Activated CD4-positive, alpha-beta T cell treated with anti-CD3 and anti-CD28 coated beads for 48 hours (primary cell): Measurements from ENCODE around the gene ZNF276.
"Not testable (repeated sequence)": the region's sequence is repeated elsewhere in the genome, so short reads cannot be mapped to it uniquely, and the experiment has no call there.

Experiments
- DNase-seq: peaks from one replicate; pipeline ENCODE4 v3.0.0-alpha.2; 2020

ZNF276 gene

DNA sequence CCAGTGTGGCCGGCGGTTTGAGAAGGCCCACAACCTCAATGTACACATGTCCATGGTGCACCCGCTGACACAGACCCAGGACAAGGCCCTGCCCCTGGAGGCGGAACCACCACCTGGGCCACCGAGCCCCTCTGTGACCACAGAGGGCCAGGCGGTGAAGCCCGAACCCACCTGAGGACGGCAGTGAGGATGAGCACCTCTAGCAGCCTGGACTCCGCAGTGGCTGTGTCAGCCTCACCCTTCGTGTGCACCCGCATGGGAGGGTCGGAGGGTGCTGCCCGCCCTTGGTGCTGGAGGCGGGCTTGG, 16.7 kb downstream of the ZNF276 start:
- no peak for DNase-seq

- DNase-seq: no peak
Measured at GRCh38 chr16:89738538-89739317, 17.4 kb downstream of the ZNF276 start.

GRCh38 chr16:89739383-89739782, 18.0 kb downstream of the ZNF276 start:
- DNase-seq: no peak

GRCh38 chr16:89741342-89742014, 20.1 kb downstream of the ZNF276 start:
- DNase-seq: no peak

GRCh38 chr16:89742948-89743347, 21.6 kb downstream of the ZNF276 start:
- no peak for DNase-seq

GRCh38 chr16:89744813-89745212, 23.5 kb downstream of the ZNF276 start:
- no peak for DNase-seq

DNA sequence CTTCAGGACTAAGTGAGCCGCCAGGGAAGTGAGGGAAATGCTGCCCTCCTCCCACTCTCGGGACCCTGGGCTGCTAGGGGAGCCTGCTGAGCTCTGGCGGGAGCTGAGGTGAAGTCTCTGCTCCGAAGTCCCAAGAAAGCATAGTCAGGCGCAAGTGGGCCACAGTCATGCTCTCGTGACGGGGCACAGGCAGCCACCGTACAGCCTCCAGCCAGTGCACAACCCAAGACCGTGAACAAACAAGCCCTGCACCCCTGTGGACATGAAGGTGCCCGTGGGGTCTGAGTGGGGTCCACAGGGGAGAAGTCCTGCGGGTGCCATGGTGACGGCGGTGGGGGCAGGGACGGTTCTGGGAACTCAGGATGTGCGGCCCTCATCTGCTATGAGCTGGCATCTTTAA, 24.7 kb downstream of the ZNF276 start:
- no peak for DNase-seq

GRCh38 chr16:89748076-89748475, 26.7 kb downstream of the ZNF276 start:
- no peak for DNase-seq

DNA sequence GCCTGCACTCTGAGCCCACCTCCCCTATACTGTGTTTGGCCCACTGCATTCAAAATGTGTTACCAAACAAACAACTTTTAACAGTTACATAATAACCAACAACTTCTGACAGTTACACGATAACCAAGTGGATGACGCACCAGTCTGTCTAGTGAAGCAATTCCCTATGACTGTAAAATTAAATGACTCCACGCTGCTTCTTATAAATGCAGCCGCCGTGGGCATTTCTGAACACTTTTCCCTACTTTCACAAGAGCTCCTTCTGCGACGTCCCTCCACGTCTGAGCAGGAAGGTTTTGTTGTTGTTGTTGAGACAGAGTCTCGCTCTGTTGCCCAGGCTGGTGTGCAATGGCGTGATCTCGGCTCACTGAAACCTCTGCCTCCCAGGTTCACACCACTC, 27.6 kb downstream of the ZNF276 start:
- DNase-seq: no peak

DNA sequence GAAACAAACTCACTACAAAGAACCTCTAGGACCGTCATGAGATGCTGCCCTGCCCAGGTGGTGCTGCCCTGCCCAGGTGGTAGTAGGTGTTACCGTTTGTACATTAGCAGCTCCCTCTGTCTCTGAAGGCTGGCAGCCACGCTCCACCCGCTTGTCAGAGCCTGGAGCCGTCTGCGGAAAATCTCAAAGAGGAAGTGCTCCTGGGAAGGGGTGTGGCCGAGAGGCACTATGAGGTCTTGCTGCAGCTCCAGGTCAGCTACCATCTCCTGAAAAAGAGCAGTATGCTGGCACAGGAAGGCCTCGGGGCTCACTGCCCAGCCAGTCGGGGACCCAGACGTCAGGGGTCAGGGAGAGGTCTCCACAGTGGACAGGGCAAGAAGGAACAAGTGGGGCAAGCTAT, 28.3 kb downstream of the ZNF276 start:
- DNase-seq: no peak

GRCh38 chr16:89759746-89760340, 38.5 kb downstream of the ZNF276 start:
- no peak for DNase-seq

- DNase-seq: no peak
Measured at GRCh38 chr16:89761304-89761922, 40.1 kb downstream of the ZNF276 start.

DNA sequence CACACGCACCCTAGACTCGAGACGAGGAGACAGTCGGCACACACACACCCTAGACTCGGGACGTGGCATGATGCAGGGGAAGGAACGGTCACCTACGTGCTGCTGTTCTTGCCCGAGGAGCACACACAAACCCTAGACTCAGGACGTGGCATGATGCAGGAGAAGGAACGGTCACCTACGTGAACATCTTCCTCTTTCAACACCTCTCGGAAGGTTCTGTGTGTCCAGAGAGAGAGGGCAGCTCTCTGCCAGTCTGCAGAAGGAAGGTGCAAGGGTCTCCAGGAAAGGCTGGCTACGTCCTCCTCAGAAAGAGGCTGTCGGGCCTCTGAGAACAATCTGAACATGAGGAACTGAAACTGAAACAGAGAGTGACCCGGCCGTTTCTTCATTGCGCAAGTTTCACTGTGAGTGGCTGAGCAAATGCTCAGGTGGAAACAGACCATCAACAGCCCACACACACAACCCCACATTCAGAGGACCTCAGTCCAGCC, 43.4 kb downstream of the ZNF276 start:
- peak; percentile 63 for DNase-seq

DNA sequence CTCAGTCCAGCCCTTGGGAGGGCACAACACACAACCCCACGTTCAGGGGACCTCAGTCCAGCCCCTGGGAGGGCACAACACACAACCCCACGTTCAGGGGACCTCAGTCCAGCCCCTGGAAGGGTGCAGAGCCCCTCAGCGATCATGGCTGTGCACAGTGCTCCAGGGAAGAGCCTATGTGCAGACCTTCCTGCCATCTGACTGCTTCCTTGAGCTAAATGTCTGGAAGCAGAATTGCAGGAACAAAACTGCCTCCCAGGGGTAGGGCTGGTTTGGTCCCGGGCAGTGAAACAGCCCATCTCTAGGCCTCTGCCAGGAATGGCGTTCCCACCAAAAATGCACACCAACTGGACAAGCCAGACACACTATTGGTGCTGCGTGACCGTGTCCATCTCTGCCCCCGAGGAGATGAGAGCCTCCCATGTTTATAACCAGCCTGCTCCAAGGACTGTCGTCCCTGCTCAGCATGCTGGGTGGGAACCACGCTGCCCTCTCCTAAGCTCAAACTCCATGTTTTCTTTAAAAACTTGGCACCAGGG, 44.0 kb downstream of the ZNF276 start:
- DNase-seq: no peak

GRCh38 chr16:89770367-89770766, 49.0 kb downstream of the ZNF276 start:
- no peak for DNase-seq

DNA sequence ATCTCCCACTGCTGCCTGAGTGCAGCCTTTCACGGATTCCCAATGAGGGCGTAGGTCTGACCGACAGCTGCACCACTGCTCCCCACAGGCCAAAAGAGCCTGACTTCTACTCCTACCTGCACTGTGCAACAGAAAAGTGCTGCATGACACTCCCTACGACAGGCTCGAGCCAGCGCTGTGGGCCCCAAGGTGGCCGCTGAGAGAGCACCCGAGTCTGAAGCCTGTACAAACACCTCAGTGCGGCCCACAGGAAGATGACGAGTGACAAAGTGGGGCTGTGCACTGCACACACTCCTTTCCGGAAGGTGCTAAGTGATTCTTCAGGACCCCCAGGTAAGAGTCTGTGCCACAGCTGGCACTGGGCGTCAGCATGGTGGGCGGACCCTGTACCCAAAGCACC, 53.9 kb downstream of the ZNF276 start:
- DNase-seq: no peak

DNA sequence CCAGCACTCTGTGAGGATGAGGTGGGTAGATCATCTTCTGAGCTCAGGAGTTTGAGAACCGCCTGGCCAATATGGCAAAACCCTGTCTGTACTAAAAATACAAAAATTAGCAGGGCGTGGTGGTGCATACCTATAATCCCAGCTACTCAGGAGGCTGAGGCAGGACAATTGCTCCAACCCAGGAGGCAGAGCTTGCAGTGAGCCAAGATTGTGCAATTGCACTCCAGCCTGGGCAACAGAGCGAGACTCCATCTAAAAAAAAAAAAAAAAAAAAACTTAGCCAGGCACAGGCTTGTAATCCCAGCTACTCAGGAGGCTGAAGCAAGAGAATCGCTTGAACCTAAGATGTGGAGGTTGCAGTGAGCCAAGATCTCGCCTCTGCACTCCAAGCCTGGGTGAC, 56.9 kb downstream of the ZNF276 start:
- DNase-seq: not testable (repeated sequence)

- DNase-seq: no peak
Measured at GRCh38 chr16:89779231-89779908, 58.0 kb downstream of the ZNF276 start.

DNA sequence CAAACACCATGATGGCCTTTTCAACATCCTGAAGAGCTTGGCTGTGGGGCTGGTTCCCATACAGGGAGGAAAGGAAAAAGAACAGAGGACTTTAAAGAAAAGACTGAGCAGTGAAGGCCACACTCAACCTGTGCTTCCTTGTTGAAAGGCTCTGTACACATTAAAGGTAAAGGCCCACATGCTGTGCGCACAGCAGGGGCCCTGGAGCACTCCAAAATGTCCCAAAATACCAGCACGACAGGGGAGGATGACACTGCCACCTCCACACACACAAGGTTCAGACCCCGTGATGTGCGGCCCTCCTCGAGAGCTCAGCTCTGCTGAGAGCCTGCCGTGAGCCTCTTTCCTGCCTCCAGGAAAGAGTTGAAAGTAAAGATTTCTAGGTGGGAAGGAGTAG, 58.6 kb downstream of the ZNF276 start:
- DNase-seq: no peak

DNA sequence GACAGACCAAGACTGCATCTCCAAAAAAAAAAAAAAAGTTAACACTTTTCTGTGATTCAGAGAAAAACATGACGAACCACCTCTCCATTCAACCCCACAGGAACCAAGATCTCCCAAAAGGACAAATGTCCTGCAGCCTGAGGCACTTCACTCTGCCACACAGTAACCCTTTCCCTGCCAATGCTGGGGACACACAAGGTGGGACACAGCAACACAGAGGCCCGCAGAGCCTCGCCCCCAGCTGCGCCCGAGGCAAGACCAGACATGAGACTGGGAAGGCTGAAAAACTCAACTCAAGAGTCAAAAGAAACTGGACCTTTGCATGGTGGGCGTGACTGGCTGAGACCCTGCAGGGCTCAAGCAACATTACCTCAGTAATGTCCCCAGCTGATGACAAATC, 61.2 kb downstream of the ZNF276 start:
- DNase-seq: no peak

DNA sequence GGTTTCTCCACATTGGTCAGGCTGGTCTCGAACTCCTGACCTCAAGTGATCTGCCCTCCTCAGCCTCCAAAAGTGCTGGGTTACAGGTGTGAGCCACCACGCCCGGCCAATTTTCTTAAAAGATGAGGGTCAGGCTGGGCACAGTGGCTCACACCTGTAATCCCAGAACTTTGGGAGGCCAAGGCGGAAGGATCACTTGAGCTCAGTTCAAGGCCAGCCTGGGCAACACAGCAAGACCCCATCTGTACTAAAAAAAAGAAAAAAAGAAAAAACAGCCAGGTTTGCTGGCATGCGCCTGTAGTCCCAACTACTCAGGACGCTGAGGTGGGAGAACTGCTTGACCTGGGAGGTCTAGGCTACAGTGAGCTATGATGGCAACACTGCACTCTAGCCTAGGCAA, 62.6 kb downstream of the ZNF276 start:
- not testable (repeated sequence) for DNase-seq

DNA sequence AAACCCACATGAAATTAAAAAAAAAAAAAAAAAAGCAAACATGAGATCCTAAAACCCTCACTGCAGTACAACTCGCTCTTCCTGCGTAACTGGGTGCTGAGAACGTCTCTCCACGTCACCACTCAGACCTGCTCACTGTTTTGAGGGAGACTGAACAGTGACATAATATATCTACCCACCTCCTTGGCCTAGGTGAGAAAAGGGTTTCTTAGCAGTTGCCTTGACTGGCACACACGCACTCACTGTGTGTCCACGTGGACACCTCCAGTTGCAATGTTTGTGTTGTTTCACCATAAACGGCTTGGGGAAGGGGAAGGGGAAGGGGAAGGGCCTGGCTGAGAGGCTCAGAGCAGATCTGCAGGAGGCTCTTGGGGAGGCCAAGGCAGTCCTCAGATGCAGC, 63.1 kb downstream of the ZNF276 start:
- DNase-seq: no peak
